Measurements from ENCODE around the gene MYO19.
"Not testable (repeated sequence)": the region's sequence is repeated elsewhere in the genome, so short reads cannot be mapped to it uniquely, and the experiment has no call there.

The MYO19 gene

DNA sequence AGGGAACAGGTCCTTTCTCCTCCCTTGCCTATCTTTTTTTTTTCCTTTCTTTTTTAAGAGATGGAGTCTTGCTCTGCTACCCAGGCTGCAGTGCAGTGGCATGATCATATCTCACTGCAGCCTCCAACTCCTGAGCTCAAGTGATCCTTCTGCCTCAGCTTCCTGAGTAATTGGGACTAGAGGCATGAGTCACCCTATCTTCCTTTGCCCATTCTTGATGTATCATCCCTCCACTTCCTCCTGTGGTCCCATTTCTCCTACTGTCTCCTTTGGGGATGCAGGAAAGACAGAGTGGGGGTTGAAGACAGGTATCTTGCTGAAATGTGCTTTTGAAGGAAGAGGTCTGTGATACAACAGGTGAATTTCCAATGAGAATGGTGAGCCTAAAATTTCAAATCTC is 5.5 kb downstream of the MYO19 start:
- no peak for DNase-seq (ENCODE audit: low read depth in 2 of 2)

DNA sequence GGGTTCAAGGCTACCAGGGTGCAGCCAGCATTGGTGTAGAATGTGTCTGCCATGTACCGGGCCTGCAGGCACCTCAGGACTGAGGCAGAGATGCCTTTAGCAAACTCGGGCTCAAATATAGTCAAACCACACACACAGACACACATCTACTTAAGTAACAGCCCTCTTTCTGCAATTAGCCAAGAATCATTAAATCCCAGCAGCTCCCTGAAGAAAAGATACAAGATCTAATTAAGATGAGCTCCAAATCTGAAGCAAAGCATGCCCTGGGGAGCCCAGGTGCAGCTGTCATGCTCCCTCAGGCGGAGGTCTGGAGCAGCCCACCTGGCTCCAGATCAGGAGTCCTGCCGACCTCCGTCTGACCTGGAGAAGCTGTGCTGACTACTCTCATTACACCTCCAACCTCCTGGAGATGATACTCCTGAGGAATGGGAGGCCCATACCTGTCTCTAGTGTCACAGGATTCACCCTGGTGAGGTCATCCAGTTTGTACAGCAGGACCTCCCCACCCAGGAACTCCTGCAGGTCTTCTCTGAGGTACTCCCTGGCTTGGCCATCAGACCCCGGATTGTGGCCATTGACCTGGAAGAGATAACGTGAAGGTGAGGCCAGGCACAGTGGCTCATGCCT is 6.9 kb downstream of the MYO19 start:
- no peak for DNase-seq (ENCODE audit: low read depth in 2 of 2)

DNA sequence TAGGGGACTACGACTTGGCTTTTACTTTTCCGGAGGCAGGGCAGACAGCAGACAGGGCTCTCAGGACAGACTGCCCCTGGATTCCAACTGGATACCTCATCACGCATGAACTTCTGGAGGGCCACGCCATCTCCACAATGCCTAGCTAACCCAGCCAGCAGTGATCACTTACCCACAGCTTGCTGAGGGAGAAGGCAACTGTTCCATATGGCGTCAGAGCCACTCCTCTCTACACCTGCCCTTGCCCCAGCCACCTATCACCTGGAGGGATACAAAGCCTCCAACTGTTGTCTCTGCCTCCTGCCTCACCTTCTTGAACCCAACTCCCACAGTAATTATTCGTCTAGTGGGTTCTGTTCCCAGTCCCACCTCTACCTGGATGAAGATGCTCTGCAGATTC is 8.8 kb downstream of the MYO19 start:
- no peak for DNase-seq (ENCODE audit: low read depth in 2 of 2)

DNA sequence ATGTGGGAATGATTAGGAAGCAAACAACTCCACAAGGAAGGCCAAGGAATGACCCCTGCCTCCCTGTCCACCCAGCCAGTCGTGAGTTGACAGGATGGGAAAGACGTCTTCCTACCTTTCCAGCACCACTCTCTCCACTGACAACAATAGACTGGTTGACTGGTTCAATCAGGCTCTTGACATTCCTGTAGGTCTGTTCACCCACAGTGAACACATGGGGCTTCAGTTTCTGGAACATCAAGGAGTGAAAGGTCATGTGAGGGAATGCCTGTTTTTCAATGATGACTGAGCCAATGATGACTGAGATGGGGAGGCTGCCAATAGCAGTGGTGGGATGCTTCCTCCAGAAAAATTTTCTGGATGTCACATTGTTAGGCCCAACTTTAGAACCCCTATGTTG is 9.6 kb downstream of the MYO19 start:
- no peak for DNase-seq (ENCODE audit: low read depth in 2 of 2)

DNA sequence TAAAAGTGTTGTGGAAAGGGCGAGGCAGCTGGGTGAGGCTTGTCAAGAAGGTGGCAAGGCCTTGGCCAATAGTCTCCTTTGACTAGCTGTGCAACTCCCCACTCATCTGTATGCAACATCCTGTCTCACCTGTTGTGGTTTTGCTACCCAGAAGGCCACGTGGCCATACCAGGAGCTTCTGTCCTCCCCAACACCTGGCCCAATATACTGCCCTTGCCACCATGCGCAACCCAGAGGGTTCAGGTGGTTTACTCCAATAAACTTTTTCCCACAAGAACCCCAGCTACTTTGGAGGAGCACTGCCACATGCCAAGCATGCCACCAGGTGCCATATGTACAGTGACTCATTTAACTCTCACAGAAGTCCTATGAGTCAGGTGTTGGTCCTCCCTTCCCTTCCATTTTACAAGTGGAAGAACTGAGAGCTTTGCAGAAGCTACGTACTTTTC is 10.2 kb downstream of the MYO19 start:
- DNase-seq (ENCODE audit: low read depth in 2 of 2) = no peak

DNA sequence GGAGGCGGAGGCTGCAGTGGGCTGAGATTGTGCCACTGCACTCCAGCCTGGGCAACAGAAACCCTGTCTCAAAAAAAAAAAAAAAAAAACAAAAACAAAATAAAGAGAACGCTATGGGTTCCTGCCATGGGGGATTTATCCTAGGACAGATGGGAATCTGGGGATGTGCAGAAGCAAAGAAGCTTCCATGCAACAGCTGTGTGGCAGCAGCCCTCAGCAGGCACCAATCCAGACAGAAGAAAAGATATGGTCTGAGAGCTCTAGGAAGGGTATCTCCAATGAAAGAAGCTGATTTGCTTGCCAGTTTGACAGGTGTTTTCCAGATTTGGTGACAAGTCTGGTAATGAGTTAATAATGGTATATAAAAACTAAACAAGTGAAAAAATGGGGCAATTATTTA is 11.6 kb downstream of the MYO19 start:
- no peak for DNase-seq (ENCODE audit: low read depth in 2 of 2)

DNA sequence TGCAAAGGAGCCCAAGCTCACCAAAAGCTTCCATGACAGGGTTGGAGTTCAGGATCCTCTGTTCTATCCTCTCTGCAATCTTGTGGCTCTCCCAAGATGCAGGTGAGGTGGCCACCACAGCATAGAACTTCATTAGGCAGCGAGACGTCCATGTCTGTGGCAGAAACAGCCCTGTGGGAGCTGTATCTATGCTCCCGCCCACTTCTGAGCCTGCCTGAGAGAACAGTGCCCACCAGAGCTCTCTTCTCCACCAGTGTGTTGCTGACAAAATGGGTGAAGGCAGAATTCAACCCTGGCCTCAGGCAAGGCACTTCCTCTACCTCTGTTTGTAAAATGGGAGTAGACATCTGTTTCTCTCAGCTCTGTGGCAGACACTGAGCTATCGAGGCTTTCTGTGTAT is 18.8 kb downstream of the MYO19 start:
- DNase-seq (ENCODE audit: low read depth in 2 of 2) = no peak

DNA sequence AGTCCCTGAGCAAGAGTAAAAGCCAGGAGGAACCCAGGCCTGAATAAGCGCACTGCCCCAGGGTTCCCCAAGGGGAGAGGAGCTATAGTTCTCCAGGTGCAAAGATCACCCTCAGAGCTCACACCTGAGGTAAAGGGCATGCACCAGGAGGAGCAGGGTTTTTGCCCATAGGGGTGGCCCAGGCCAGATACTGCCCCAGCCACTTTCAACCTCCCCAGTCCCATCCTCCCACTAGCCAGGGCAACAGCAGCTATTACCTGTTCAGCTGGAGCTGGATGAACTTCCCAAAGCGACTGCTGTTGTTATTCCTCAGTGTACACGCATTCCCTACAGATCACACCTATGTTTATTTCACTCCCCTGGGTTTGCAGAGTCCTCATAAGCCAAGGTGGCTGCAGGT is 19.8 kb downstream of the MYO19 start:
- DNase-seq (ENCODE audit: low read depth in 2 of 2) = no peak

DNA sequence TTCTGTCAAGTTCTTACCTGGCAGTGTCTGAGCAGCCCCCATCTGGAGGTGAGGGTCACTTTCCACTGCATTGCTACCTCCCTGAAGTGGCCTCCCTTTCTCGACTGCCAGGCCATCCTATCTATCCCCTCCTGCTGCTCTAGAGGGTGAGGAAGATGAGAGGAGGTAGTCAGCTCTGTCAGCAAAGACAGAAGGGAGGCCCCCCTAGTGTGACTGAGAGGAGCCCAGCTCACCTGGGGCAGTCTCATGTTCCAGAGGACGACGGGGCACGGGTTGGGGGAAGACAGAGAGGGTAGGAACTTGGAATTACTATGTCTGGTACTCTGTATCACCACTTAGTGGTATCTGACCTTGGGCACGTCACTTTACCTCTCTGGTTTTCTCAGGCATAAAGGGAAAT is 22.0 kb downstream of the MYO19 start:
- no peak for DNase-seq (ENCODE audit: low read depth in 2 of 2)

DNA sequence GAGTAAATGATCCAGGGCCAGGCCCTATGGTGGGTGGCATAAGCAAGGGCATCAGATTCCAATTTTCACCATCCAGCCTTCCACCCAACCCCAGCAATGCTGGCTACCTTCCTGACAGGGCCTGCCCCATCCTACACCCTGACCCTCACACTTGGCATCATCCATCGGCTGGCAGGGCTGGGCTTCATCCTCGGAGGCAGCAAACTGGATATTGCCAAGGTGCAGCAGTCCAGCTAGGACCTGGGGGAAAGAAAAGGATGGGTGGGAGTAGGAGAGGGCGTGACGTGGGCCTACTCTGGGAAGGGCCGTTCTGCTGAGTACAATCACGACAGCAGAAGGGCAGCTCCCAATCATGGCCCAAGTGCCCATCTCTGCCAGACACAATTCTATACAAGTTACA is 23.5 kb downstream of the MYO19 start:
- no peak for DNase-seq (ENCODE audit: low read depth in 2 of 2)

DNA sequence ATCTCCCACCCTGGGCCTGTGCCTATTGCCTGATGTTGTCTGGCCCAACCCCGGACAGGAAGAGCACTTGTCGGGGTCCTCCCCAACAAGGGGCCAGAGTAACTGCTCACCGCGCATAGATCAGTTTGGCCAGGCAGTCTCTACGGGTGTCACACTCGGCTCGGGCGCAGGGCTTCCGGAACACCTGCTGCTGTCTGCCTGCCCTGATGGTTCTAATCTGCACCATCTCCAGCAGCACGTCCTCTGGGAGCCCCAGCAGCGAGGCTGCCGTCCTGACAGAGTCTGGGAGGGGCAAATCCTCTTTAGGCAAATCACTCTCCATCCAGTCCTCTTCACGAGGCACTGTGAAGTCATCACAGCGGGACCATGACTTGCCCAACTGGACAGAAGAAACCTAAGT is 24.0 kb downstream of the MYO19 start:
- no peak for DNase-seq (ENCODE audit: low read depth in 2 of 2)

DNA sequence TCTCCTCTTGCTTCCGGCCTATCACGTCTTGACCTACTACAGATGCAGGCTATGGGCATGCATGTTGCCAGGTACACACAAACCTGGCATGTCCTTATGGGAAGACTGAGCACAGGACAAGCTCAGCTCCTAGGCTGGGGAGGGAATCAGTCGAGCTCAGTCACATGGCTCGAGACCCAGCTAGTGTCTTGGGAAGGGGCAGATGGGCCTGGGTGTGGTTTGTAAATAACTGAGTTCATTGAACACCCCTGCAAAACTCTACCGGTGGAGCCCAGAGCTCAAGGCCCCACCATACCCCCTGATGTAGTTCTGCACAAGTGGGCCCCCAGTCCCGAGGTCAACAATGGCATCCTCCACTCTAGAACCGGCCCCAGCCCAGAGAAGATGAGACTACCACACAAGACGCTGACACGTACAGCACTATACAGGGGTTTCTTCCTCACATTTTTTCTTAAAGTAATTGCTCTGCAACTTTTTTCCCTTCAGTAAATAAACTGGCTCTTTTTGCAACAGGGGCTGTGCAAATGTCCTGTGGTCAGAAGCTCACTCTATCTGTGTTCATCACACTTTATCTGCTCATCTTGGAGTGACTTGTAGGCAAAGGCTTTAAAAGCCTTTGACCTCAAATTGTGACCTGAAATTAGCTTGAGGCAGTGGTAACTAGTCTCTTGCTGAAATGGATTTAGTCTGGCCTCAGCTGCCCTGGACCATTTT is 25.2 kb downstream of the MYO19 start:
- DNase-seq (ENCODE audit: low read depth in 2 of 2) = no peak

DNA sequence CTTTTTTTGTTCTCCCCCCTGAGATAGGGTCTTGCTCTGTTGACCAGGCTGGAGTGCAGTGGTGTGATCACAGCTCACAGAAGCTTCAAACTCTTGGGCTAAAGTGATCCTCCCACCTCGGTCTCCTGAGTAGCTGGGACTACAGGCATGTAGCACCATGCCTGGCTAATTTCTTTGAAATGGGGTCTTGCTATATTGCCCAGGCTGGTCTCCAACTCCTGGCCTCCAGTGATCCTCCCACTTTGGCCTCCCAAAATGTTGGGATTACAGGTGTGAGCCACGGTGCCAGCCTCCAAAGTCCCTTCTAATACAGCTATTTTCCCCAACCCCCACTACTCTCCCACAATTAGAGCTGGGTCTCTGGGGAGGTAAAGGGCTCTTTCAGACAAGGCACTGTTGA is 26.2 kb downstream of the MYO19 start:
- DNase-seq (ENCODE audit: low read depth in 2 of 2) = not testable (repeated sequence)

DNA sequence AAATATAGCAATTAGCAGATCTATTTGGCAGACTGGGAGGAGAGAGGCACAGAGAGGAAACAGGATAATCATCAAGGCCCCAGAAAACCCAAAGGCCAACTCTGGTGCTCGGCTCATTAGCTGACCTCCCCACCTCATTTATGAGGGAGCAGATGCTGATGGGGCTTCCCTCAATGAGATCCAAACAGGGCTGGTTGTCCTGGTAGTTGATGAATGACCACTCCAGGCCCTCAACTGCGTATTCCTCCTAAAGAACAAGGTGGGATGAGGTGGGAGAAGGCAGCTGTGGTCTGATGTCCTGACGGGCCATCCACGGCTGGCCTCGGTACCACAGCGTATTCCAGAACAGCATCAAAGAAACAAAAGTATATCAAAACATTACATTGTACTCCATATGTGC is 27.4 kb downstream of the MYO19 start:
- DNase-seq (ENCODE audit: low read depth in 2 of 2) = no peak

DNA sequence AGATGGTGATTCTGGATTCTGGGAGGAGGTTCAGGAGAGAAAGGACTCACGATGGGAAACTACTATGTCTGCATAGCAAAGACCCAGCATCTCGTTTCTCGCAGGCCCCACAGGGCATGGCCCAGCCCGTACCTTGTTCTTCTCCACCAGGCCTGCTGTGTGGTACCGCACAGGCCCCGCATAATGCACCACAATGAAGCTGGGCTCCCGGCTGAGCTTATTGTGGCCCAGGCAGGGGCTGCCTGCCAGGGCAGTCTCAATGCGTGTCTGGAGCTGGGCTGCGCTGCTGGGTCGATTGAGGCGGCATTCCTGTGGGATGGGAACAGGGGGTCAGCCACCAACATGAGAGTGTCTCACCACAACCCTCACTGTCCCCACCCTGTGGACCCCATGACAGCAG is 27.8 kb downstream of the MYO19 start:
- DNase-seq (ENCODE audit: low read depth in 2 of 2) = no peak

DNA sequence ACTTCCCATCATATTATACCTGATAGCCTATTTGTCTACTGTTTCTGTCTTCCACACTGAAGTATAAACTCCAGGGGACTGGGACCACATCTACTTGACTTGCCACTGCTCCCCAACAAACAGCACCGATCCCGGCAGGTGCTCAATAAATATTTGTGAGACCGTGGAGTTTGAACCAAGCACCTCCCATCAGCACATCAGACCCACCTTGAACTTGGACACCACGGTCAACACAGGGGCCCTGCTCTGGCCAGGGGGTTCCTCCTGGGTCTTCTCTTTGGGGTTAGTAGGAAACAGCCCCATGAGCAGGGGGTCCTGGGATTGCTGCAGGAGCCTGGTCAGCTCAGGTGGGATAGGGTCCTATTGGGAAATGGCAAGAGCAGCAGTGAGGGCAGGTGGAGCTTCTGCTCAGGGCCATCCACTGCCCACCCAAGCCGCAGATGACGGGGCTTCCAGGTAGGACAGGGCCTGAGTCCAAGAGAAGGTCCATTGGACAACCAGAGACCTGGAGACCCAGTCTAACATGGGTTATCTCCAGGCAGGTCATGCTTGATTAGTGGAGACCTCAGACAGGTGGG is 28.3 kb downstream of the MYO19 start:
- no peak for DNase-seq (ENCODE audit: low read depth in 2 of 2)

DNA sequence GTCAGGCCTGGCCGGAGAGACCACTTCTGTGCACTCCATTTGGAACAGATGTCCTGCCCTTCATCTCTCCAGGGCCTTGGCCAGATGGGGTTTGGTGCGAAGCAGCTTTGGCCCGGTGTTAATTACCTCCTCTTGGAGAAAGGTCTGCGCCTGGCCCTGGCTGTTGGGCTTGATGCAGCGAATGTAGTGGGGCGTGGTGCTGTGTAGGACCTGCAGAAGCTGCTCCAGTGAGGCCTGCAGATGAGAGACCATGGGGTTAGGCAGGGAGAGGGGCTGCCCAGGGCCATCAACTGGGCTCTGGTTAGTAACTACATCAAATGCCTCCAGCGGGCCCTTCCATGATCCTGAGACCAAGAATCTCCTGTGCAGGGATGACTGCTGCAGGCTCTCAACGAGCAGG is 29.5 kb downstream of the MYO19 start:
- DNase-seq (ENCODE audit: low read depth in 2 of 2) = no peak

DNA sequence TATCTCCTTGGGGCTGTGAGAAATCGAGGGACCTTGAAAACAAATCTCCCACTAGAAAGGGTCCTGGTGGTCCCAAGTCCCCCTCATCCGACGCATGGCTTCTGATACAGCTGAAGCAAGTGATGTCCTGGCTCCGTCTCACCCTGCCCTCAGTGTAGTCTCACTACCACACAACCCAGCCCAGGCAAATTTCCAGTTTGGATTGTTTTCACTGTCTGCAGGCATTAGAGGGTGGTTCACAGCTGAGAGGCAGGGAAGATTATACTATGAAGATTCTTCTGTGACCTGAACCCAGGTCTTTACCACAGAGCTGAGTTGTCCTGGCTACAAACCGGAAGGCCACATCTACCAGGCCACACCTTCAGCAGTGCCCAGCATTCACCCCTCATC is 30.5 kb downstream of the MYO19 start:
- no peak for DNase-seq (ENCODE audit: low read depth in 2 of 2)

DNA sequence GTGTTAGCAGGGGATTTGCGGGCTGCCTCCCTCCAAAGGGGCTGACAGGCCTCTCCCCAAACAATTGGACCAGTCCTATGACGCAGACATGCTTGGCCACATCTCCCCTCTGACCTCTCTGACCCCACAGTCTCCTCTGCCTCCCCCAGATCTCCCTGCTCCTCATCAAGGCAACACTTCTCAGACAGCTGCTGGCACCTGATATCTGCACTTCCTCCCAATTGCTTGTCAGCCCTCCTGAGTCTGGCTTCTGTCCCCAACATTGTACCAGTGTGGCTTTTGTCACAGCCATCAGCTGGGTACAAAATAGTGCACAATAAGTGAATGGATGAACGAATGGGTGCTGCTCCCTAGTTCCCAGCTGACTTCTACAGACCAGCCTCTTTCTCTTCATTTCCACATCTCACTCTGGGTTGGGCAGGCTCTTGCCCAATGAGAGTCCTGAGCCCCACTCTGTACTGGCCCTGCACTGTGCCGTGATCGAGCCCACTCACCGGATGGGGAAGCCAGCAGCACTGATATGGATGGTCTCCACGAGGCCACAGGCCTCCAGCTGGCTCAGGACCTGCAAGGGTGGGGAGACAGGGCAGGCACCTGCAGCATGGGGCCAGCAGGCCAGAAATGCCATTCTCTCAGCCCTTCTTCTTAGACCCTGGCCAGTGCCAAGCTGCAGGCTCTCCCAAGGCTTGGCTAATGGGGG is 31.1 kb downstream of the MYO19 start:
- DNase-seq (ENCODE audit: low read depth in 2 of 2) = no peak

DNA sequence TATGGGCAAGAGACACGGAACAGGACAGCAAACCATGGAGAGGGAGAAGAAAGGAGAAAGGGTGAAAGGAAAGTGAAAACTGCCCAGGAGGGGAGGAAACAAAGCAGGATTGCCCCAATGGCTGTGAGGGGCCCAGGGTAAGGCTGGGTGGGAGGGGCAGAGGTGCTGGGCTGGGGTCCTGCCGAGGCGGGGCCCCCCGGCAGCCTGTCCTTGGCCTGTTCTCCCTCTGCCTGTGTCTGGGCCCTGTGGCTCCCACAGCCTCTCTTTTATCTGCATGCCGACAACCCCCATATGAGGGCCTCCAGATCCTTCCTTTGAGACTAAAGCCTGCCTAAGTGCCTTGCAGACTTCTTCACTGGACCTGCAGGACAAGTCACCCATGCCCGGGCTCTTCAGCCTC is 32.7 kb downstream of the MYO19 start:
- DNase-seq (ENCODE audit: low read depth in 2 of 2) = no peak

DNA sequence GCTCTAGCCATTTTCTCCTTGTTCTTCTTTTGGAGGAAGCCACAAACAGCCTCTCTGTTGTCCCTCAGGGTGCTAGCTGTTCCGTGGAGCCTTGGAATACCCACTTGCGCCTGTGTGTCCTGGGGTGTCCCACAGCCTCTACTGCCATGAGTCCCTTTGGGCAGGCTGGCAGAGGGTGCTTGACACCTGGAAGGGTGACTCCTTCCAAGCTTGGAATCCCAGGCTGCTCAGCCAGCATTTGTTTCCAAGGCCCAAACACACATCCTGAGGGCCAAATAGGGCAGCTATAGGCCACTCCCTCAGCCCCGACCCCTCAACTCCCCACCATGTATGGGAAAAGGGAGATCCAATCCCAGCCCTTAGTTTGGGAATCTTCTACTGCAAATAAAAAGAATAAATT is 33.3 kb downstream of the MYO19 start:
- DNase-seq (ENCODE audit: low read depth in 2 of 2) = no peak

DNA sequence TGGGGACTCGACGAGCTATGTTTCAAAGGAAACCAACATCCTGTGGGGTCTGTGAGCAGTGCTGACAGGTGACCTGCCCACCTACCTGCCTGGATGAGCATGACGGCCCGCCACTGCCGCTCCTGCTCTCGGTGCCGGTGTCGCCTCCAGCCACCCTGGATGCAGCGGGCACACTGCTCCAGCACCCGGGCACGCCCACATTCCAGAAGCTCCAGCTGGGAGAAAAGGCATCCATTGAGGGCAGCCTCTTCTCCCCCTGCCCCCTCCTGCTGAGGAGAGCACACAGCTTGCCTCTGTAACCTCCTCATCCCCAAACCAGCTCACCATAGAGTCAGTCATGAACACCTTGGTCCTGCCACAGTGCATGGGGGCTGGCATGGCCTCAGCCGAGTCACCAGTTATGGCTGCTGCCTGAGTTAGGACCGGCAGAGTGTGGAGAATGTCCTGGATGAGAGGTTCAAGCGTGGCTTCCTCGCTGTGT is 33.9 kb downstream of the MYO19 start:
- DNase-seq (ENCODE audit: low read depth in 2 of 2) = no peak
